HG03097 (cell line): ENCODE data around the gene GBX2.

Source experiments
- ATAC-seq: cut with Tn5 transposase; IDR thresholded peaks from one replicate; pipeline ENCODE4 v1.9.1; 2021; ENCODE audit not compliant: unreplicated experiment, low FRiP score

Gene GBX2

GRCh38 chr2:236121546-236121945 lies 46.6 kb downstream of the GBX2 start:
- no peak for ATAC-seq

- ATAC-seq = no peak
These were observed 47.4 kb downstream of the GBX2 start for GRCh38 chr2:236120829-236121228.

GRCh38 chr2:236120141-236120601 lies 48.0 kb downstream of the GBX2 start:
- ATAC-seq = no peak

- no peak for ATAC-seq
These were observed 48.7 kb downstream of the GBX2 start for GRCh38 chr2:236119476-236119875.

GRCh38 chr2:236119003-236119402 lies 49.2 kb downstream of the GBX2 start:
- no peak for ATAC-seq

- ATAC-seq = no peak
These were observed 50.3 kb downstream of the GBX2 start for GRCh38 chr2:236117861-236118269.

GRCh38 chr2:236117401-236117800 lies 50.8 kb downstream of the GBX2 start:
- no peak for ATAC-seq
